ELR (cell line): ENCODE results near the gene RARB.

ENCODE experiments used
- DNase-seq: peaks from one replicate; pipeline ENCODE4 v3.0.0-alpha.2; 2015; ENCODE audit warnings: low read depth

RARB gene

DNA sequence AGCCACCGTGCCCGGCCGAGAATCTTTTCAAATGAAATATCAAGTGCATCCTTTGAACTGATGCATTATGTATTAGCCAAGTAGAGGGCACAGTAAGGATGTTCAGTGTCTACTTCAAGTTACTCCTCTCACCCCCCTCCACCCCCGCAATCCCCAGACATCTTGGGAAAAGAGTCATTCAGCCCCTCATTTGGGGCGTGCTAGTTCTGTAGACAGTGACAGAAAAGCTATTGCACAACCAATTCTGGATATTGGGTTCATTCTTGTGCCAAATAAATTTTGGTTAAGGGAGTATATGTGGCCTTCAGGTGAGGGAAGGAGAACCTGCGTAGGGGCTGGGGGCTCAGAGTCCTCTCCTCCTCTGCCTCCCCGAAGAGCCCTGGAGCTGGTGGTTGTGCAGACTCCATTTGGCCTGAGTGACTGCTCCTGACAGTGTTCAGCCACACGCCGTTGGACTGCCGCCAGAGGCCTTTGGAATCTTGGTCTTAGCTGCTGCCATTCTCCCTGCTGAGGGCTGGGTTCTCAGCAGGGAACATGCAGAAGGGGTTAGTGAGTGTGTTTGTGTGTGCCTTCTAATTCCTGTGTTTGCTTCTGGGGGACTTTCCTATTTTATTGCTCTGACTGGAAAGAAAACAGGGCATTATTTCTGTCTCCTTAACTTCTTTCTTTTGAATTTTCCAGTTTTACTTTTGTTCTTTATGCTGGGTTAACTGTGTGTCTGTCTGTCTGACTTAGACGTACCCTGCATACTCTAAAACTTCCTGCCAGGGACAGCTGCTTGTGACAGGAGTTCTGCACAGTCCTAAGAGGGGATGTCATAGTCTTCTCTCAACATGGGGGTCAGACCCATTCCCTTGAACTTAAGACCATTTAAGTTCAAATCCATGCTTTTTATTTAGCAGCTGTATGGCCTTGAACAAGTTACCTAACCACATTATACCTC, 21.0 kb downstream of the RARB start:
- peak; percentile 22 for DNase-seq

DNA sequence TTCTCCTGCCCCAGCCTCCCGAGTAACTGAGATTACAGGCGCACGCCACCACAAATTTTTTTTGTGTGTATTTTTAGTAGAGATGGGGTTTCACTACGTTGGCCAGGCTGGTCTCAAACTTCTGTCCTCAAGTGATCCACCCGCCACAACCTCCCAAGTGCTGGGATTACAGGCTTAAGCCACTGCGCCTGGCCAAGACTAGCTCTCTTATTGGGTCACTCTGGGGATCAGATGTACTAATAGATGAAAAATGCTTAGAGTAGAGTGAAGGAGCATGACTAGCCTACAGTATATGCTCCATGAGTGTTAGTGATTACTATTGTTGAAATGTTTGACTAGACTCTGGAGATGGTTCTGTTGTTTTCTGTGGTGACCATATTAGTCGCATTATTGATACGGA, 21.8 kb downstream of the RARB start:
- DNase-seq, result no peak

DNA sequence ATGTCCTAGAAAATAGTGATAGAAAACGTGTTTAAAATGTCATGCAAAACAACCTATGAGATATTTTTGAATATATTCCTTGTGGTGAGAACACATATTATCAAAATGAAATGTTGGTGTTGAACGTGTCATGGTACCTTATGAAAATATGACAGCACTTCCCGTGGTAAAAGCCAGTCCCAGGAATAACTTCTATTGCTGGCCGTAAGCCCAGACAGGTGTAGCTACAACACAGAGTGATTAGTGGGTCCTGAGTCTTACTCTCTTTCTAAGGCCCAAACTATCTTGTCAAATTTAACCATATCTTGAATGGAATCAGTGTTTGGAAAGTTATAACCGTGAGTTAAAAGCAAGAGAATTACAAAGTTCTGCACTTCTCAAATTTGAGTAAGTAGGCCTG, 24.1 kb downstream of the RARB start:
- DNase-seq, result no peak

DNA sequence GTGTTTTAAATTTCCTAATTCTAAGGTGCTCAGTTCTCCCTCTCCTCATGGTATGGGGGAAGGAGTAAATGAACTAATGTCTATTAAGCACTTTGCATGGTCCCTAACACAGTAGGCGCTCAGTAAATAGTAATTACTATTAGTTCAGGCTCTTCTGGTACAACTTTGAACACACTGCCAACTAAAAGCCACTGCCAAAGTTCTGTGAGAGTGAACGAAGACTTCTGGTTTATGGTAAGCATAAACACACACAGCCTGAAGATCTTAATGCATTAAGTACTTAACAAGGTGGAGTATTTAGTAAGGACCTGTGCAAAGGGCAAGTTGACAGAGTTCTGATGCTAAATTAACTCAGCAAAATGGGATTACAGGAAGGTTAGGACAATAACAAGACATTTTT, 24.7 kb downstream of the RARB start:
- DNase-seq, result no peak

DNA sequence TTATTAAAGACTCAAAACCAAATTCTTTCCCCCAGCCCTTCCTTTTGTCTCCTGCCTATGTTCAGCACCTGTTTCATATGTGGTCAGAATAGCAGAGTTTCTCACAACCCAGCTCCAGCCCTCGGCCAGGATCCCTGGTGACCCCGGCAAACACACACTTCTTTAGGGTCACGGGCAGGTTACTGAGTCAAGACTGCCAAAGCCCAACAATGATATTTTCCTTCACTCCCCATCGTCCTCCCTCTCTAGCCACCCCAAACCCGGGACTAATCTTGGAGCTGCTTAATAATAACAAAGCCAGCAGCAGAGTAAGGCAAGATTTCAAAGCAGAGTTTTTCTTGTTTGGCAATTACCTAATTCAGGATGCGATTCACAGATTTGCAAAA, 25.5 kb downstream of the RARB start:
- DNase-seq, result no peak

DNA sequence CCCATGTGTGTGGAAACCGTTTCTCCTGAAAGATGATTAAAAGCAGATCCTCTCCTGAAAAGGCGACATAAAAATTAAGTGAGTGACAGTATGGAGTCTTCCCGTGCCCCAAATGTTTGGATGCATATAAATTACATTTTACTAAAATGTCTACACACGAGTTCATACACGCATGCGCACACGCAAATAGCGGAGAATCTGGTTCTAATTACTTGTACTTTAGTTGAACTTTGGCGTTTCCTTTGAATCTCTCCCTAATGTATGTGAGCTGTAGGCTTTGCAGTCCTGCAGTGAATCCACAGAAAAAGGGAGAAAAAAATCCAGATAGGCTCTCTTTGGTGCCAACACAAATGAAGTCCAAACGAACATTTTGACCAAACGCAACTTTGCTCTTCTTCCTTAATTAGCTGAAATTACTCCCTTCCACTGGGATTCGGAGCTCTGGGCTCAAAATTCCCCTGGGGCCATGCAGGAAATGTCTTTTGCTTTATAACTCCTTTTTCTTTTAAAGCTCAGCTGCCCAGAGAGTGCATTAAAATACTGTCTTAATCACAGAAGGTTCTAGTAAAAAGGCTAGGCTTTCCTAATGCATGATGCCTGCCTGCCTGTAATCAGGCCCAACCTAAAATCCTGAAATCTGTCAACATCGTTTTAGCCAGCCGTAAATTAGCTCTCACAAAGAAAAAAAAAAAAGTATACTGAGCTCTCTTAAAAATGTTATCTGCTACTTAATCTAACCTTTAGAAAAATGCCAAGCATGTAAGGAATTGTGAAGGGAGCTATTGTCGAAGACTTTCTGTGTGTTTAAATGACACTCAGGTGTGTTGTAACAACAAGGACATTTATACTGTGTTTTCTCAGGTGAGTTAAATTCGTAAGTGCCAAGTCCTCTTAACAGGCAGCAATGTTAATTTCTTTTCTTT, 26.2 kb downstream of the RARB start:
- DNase-seq, result peak; percentile 65

DNA sequence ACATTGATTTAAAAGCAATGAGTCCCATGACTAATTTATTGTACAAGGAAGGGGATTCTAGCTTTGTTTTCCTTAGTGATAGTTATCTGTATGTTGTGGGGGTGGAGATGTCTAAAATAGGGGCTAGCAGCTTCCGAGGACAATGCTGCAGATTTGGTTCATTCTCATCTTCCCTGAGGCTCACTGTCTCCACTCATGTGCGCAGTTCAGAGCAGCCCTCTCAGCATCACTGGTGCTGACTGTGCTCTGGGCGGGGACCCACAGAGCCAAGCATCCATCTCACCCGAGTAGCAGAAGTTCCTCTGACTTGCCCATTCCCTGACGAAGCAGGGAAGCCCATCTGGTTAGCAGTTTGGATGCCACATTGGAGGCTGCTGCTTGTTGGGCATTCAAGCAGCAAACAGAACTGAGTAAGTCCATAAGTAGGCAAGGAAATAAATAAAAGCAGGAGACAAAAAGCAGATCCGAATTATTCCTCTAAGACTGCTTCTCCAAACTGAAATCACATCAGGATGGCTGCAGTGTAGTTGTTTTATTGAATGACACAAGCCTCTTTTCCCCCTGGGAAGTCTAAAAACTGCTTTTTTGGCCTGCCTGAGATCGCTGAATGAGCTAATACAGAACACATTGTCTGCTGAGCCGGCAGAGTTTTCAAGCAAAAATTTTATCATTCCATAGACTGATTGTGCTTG, 27.5 kb downstream of the RARB start:
- peak; percentile 58 for DNase-seq

DNA sequence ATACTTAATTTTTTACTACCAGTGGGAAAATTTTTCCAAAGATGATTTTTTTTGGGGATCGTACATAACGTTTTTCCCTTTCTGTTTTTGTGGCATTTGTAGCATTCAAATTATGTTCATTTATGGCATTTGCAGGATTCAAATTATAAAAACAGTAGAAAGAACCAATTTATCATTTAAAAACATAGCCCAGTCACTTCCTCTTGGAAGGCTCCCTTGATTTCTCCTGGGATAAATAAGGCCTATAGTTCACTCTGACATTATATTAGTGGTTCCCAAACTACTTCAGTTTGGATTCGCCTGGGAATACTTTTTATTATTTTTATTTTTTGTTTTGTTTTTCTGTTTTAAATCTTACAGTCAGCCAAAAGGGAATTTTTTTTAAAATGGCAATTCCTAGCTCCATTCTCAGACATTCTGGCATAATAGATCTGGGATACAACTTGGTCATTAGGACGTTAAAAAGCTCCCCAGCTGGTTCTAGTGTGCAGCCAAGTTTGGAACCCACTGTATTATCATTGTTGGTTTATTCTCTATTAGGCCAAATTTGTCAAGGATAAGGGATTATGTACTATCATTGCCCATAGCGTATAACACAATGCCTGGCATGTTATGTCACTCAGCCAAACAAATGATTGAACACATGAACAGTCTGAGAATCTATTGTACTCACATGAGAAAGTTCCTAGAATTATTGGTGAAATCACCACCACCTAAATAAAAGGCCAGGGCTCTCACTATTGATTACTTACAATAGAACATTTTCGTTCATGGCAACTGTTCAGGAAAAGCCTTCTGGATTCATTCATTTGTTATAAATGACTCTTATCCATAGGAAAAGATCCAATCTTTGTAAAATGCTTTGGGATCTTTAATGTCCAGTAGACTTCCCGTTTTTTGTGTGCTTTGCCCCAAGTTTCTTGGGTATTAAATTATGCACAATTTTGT, 28.9 kb downstream of the RARB start:
- no peak for DNase-seq

DNA sequence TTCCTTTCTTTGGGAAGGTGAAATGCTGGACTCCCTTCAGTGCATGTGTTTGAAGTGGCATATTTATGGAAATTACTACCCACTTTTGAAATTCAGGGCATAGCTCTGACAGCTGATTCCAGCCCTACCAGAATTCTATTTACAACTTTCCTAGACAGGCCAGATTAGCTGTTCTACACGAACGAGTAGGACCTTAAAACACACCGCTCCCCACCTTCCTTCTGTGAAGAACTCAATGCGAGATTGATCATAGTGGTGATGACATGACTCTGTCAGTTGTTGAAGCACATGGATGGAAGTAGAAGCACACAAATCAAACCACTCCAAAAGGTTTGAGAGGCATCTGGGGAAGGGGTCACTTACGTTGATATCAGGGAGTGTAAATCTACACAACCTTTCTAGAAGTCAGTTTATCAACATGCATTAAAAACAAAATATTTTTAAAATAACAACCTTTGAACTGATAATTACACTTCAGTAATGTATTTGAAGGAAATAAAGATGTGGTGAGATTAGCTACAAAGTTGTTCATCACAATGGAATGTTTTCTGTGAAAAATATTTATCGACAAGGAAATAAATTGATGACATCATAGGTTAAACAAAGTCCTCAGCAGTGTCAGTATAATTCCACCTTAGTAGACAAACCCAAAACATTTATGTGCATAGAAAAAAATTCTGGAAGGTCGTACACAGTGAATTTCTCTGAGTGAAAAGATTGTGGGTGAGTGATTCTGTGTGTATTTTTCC, 29.8 kb downstream of the RARB start:
- peak; percentile 57 for DNase-seq

DNA sequence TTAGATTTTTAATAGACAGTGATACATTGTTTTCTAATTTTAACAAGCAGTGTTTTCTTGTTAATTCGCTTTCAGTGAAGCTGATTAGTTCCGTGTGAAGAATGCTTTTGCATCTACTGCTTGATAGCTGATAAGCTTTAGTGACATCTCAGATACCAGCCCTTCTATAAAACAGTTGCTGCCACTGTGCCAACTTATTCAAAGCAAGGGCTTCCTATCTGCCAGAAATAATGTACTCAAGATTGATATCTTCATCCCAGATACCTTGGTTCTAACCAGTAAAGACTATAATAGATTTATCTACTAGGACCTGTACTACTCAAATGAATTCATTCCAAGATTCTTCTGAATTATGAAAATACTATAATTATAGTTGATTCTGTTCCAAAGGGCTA, 30.4 kb downstream of the RARB start:
- no peak for DNase-seq

DNA sequence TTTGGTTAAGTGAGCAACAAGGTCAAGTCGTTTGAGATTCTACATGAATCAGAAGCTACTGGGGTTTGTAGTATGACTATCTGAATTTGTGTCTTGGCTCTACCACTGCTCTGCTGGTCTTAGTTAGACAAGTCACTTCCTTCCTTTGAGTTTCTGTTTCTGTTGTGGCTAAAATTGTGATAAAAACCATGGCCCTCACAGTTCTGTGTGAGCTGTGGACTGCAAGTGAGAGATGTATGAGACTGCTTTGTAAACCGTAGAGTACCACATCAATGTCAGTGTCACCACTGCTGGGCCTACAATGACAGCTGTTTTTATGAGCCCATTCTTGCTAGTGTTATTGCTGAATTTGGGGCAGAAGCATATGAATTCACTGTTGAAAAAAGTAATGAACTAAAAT, 32.7 kb downstream of the RARB start:
- no peak for DNase-seq

DNA sequence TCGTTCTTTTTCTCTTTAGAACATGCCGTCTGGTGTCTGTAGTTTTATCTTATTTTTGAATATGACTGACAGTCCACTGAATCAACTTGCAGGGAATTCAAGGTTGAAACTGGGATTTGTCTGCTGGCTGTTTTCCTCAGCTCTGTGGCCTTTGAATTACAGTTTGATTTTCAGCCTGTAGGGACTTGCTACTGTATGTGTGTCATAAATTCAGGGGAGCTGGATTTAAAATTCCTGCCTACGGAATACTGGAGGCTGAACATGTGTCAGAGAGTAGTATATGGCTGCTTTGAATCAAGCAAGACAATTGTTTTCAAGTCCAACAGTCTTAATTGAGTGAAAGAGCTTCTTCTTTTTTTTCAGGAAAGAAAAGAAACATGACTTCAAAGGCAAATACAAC, 33.9 kb downstream of the RARB start:
- no peak for DNase-seq

DNA sequence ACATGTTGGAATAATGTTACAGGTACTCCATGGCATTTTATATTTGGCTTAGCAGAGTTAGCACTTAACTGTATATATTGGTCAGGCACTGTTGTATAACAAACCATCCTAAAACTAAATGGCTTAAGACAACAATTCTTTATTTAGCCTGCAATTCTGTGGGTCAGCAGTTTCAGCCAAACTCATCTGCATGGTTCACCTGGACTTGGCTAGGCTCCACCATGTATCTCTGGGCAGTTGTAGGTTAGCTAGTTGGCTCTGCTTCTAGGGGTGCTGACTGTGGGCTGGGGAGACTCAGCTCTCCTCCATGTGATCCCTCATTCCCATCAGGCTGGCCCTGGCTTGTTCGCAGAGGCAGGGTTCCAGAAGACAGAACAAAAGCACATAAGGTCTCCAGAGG, 34.4 kb downstream of the RARB start:
- no peak for DNase-seq

DNA sequence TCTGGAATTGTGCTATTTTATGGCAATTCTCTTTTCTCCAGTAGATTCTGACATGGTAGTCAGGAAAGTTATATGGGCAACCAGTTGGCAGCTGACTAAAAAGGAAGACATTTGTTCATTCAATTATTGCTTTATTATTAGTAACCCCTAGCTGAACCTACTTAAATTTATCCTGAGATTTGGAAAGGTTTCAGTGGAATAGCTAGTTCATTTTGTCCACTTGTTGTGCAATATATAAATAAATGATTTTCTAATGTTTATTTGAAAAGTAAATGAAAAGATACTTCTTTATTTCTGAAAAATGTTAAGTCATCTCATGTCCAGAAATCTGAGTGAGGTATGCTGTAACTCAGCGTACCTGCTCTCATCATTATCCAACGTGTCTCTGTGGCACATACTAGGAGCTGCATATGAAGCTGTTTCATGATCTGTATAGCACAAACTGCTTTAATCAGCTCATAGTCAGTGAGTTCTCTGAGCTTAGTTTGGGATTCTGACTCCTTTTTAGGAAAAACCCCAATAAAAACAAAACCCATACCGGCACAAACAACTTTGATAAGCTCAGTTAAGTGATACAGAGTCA, 35.9 kb downstream of the RARB start:
- DNase-seq, result no peak

DNA sequence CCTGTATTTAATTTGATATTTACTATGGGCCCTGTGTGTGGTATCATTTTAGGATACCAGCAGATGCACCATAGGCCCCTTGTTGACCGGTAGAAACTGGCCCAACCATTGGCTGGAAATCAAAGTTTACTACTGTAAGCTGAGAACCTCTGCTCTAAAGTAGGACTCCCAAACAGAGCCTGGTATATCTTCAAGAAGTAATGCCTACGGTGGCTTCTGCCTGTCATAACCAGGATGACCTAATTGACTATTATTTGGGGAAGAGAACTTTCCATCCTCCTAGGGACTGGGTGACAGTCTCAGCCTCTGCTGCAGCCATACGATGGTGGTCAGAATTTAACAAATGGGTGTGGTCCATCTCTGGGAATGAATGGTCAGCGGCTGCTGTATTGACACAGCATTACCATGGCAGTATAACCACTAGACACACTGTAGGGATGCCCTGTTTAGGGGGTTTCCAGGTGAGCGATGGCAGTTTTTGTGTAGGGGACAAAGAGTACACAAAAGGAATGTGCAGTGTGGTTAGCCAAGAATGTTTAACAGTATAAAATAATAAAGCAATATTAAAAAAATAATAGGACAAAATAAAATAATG, 37.3 kb downstream of the RARB start:
- no peak for DNase-seq

DNA sequence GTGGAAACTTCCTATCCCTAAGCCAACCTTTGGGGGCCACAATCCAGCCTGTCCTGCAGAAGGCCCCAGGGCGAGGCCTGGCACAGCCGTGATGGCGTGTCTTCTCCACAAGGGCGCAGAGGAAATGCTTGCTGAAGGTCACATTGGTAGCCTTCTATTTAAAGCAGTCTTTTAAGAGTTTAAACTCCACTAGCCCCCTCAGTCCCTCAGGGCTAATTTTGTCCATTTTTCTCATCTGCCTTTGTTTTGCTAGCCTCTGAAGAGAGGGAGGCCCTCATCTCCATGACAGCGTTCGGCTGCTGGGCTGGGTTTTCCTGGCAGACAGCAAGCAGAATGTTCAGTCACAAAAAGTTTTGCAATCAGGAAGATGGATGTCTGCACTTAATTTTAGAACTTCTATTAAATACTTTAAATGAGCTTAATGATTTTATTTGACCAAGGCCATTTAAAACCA, 40.8 kb downstream of the RARB start:
- no peak for DNase-seq

DNA sequence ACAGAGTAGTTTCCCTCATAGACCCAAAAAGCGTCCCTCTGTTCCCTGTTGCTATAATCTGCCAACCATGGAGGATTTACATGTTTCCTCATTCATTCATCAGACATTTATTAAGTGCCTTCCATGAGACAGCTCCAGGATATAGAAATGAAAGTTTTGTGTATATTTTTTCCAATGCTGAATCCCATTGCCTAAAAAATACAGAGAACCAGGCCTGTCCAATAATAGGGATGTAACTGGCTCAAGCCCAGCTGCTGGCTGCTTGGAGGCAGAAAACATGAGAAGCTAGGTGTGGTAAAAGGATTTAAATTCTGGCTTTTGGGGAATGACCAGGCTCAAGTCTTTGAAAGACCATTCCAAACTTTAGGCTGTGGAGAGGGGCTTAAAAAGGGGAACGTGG, 41.5 kb downstream of the RARB start:
- DNase-seq, result no peak

DNA sequence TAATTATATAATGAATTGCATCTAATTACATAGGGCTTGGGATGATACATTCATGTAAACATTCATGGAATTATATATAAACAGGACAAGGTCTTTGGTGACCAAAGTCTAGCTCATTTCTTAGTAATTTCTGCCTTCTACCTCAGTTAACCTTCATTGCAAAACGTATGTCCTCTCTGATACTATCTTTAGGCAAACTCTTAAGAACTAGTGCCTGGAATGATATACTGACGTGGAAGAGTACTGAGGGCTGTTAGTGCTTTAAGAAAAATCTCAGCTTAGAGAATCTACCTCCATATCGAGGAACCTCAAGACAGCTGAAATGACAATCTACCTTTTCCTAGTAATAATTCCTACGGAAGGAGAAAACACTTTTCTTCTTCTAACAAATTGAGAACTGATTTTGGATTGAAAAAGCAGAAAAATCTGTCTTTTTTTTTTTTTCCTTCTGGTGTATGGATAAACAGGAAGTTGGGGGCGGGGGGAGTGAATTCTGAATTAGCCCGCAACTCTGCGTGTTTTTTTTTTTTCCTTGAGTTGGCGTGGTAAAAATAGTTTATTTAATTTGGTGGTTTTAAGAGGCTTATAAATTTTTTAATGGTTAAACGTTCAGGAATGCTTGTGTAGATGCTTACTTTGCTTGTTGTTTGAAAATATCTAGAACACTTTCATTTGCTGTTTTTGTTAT, 43.2 kb downstream of the RARB start:
- DNase-seq, result peak; percentile 37

DNA sequence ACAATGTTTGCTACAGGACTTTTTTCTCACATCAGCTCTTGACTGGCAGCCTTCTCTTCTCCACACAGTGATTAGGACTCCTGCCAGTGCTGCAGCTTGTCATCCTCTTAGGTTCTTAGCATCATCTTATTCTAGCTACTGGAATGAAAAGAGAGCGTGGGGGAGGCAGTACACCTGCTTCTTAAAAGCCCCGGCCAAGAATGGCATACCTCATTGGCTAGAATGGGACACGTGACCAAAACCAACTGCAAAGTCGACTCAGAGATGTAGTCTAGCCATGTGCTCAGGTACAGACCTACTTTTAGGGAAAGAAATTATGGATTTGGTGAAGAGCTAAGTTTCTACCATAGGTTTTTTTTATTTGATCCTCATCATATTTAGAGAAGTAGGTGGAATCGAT, 44.1 kb downstream of the RARB start:
- DNase-seq, result no peak
